H1 (cell line): Measurements from ENCODE around the gene SNX7. TPM values are rescaled to one million over a fixed set of nuclear protein-coding genes. Genes with fewer than 3 reads are reported as not detected.

Experiments
- CTCF ChIA-PET: fragments of 300-600 bp; sonication (Branson Sonifier 250); formaldehyde crosslinking; loops from one replicate; lab custom pipeline; 2021; ENCODE audit not compliant: partially characterized antibody; lab: Charles Lee
- POLR2A ChIA-PET: fragments of 300-600 bp; sonication (Branson Sonifier 250); formaldehyde crosslinking; loops from one replicate; lab custom pipeline; 2021; ENCODE audit warnings: inconsistent platforms; ENCODE audit not compliant: partially characterized antibody; lab: Charles Lee
- DNase-seq, 2 experiments: peaks; one replicate each; pipeline versions ENCODE4 v3.0.0 to v3.0.0-alpha.2; 2010 to 2022; ENCODE audit warnings: low spot score in 2 of 2, low read depth in 1 of 2, mixed read lengths in 1 of 2
- FAIRE-seq: peaks from 2 replicates; lab custom pipeline; 2011; peaks lifted over from hg19 to GRCh38; lab: Jason Lieb, UNC
- H2AFZ ChIP-seq: 2 replicates; pipeline ENCODE4 v1.8.1; 2012; ENCODE audit warnings: low read length, inconsistent platforms
- H2AK5ac ChIP-seq: 2 replicates; pipeline ENCODE4 v1.6.1; 2013; ENCODE audit warnings: low read depth, low read length
- H2BK120ac ChIP-seq: replicated peaks from 2 replicates; pipeline ENCODE3; 2013; ENCODE audit warnings: low read depth, low read length, inconsistent platforms
- H2BK12ac ChIP-seq: 2 replicates; pipeline ENCODE4 v1.6.1; 2013; ENCODE audit warnings: low read depth, low read length
- H2BK15ac ChIP-seq: 2 replicates; pipeline ENCODE4 v1.6.1; 2013; ENCODE audit warnings: low read length
- H2BK20ac ChIP-seq: 2 replicates; pipeline ENCODE4 v1.6.1; 2013; ENCODE audit warnings: low read length
- H2BK5ac ChIP-seq: 2 replicates; pipeline ENCODE4 v1.6.1; 2013; ENCODE audit warnings: low read depth, low read length
- H3K14ac ChIP-seq: 2 replicates; pipeline ENCODE4 v1.6.1; 2013; ENCODE audit warnings: inconsistent platforms; ENCODE audit not compliant: insufficient read length
- H3K18ac ChIP-seq: 2 replicates; pipeline ENCODE4 v1.6.1; 2013; ENCODE audit warnings: low read length; ENCODE audit errors: extremely low read depth
- H3K23ac ChIP-seq: 2 replicates; pipeline ENCODE4 v1.6.1; 2013; ENCODE audit warnings: inconsistent platforms; ENCODE audit not compliant: insufficient read length
- H3K23me2 ChIP-seq: 2 replicates; pipeline ENCODE4 v1.6.1; 2013; ENCODE audit warnings: low read depth, low read length
- H3K27ac ChIP-seq: 2 replicates; pipeline ENCODE4 v1.6.1; 2011; ENCODE audit warnings: low read depth, low read length, inconsistent platforms
- H3K27me3 ChIP-seq, 4 experiments: replicated peaks in 1 of 4; 1 replicate in 1 of 4; 2 replicates in 3 of 4; pipeline versions ENCODE4 v1.6.1 to v1.8.1; 2011 to 2013; ENCODE audit warnings: low read length in 3 of 4, mild to moderate bottlenecking in 3 of 4, inconsistent platforms in 2 of 4, mixed read lengths in 2 of 4, moderate library complexity in 1 of 4; ENCODE audit not compliant: control insufficient read depth in 3 of 4, insufficient read depth in 3 of 4; ENCODE audit errors: extremely low read depth in 1 of 4
- H3K36me3 ChIP-seq, 4 experiments: 2 replicates each; pipeline versions ENCODE4 v1.6.1 to v1.8.1; 2011 to 2013; ENCODE audit warnings: mild to moderate bottlenecking in 4 of 4, low read length in 3 of 4, moderate library complexity in 2 of 4, control low read depth in 1 of 4, inconsistent platforms in 1 of 4; ENCODE audit not compliant: insufficient read depth in 4 of 4, control insufficient read depth in 2 of 4
- H3K4ac ChIP-seq: replicated peaks from 2 replicates; pipeline ENCODE3; 2013; ENCODE audit warnings: low read length, low read depth, mixed read lengths, inconsistent platforms; ENCODE audit not compliant: insufficient read length
- H3K4me1 ChIP-seq, 4 experiments: replicated peaks in 1 of 4; 1 replicate in 1 of 4; 2 replicates in 3 of 4; pipeline versions ENCODE4 v1.6.1 to v1.8.1; 2011 to 2013; ENCODE audit warnings: low read length in 3 of 4, inconsistent platforms in 2 of 4, mixed read lengths in 1 of 4; ENCODE audit not compliant: insufficient read depth in 4 of 4, control insufficient read depth in 3 of 4
- H3K4me2 ChIP-seq, 2 experiments: 2 replicates each; pipeline versions ENCODE4 v1.6.1 to v1.8.1; 2011 to 2013; ENCODE audit warnings: low read depth in 2 of 2, low read length in 2 of 2, control low read depth in 1 of 2, inconsistent platforms in 1 of 2, mild to moderate bottlenecking in 1 of 2; ENCODE audit not compliant: insufficient read depth in 1 of 2
- H3K4me3 ChIP-seq, 4 experiments: fragments of 200-600, 300-600 bp in 1 of 4; sonication (generic), shearing (Covaris generic), sonication (Bioruptor Twin) in 1 of 4; 2 replicates each; pipeline versions ENCODE4 v1.5.1 to v1.8.1; 2011 to 2016; ENCODE audit warnings: low read length in 4 of 4, low read depth in 3 of 4, control low read depth in 2 of 4, inconsistent platforms in 2 of 4, mild to moderate bottlenecking in 2 of 4, mixed read lengths in 1 of 4, moderate library complexity in 1 of 4; ENCODE audit not compliant: insufficient read depth in 2 of 4; ENCODE audit errors: extremely low read depth in 1 of 4
- H3K56ac ChIP-seq: replicated peaks from 2 replicates; pipeline ENCODE3; 2013; ENCODE audit warnings: low read depth, mild to moderate bottlenecking, mixed read lengths, low read length, inconsistent platforms; ENCODE audit not compliant: insufficient read length
- H3K79me1 ChIP-seq: 2 replicates; pipeline ENCODE4 v1.6.1; 2013; ENCODE audit warnings: low read depth, low read length, control low read depth
- H3K79me2 ChIP-seq, 2 experiments: 2 replicates each; pipeline versions ENCODE4 v1.6.1 to v1.8.1; 2012 to 2013; ENCODE audit warnings: low read length in 2 of 2, mild to moderate bottlenecking in 2 of 2, inconsistent platforms in 1 of 2; ENCODE audit not compliant: insufficient read depth in 2 of 2, control insufficient read depth in 1 of 2
- H3K9ac ChIP-seq, 4 experiments: replicated peaks in 1 of 4; 1 replicate in 1 of 4; 2 replicates in 3 of 4; pipeline versions ENCODE4 v1.6.1 to v1.8.1; 2011 to 2013; ENCODE audit warnings: low read depth in 3 of 4, low read length in 3 of 4, control low read depth in 2 of 4, mild to moderate bottlenecking in 2 of 4, moderate library complexity in 2 of 4, inconsistent platforms in 1 of 4; ENCODE audit errors: extremely low read depth in 1 of 4
- H3K9me3 ChIP-seq, 2 experiments: 2 replicates each; pipeline versions ENCODE4 v1.6.1 to v1.8.1; 2012 to 2013; ENCODE audit warnings: mild to moderate bottlenecking in 2 of 2, moderate library complexity in 2 of 2, control low read depth in 1 of 2, inconsistent platforms in 1 of 2, low read depth in 1 of 2, low read length in 1 of 2, mixed read lengths in 1 of 2; ENCODE audit not compliant: insufficient read depth in 2 of 2
- H4K20me1 ChIP-seq, 2 experiments: replicated peaks in 1 of 2; 2 replicates each; pipeline versions ENCODE3 to v1.8.1; 2011 to 2013; ENCODE audit warnings: inconsistent platforms in 2 of 2, low read length in 2 of 2, mild to moderate bottlenecking in 1 of 2; ENCODE audit not compliant: insufficient read depth in 2 of 2, control insufficient read depth in 1 of 2
- H4K5ac ChIP-seq: 2 replicates; pipeline ENCODE4 v1.6.1; 2013; ENCODE audit warnings: low read length, low read depth, mixed read lengths, inconsistent platforms; ENCODE audit not compliant: insufficient read length
- H4K8ac ChIP-seq: 2 replicates; pipeline ENCODE4 v1.8.0; 2013; ENCODE audit warnings: mild to moderate bottlenecking, moderate library complexity, low read length, inconsistent platforms; ENCODE audit not compliant: insufficient read depth; ENCODE audit errors: extremely low read depth
- H4K91ac ChIP-seq: replicated peaks from 2 replicates; pipeline ENCODE3; 2013; ENCODE audit warnings: low read length, mixed read lengths, inconsistent platforms; ENCODE audit not compliant: insufficient read length
- ASH2L ChIP-seq: fragments of 200-600, 300-600 bp; sonication (generic); IDR thresholded peaks from one replicate; pipeline ENCODE4 v1.7.1; 2017; ENCODE audit warnings: low read length
- BRCA1 ChIP-seq: IDR thresholded peaks from 2 replicates; pipeline ENCODE4 v1.6.1; 2012; ENCODE audit warnings: low read depth, low read length, improper control_type of control experiment
- CHD2 ChIP-seq: IDR thresholded peaks from 2 replicates; pipeline ENCODE4 v1.6.1; 2012; ENCODE audit warnings: low read length, improper control_type of control experiment
- EP300 ChIP-seq, 2 experiments: IDR thresholded peaks; 1 replicate in 1 of 2; 2 replicates in 1 of 2; pipeline ENCODE4 v1.6.1; 2011 to 2012; ENCODE audit warnings: low read depth in 2 of 2, low read length in 2 of 2, mild to moderate bottlenecking in 2 of 2, borderline replicate concordance in 1 of 2, inconsistent platforms in 1 of 2, moderate library complexity in 1 of 2
- FOSL1 ChIP-seq: IDR thresholded peaks from 2 replicates; pipeline ENCODE4 v1.6.1; 2011; ENCODE audit warnings: mild to moderate bottlenecking, low read depth, low read length, moderate library complexity; ENCODE audit not compliant: insufficient read depth
- KDM4A ChIP-seq: IDR thresholded peaks from one replicate; pipeline ENCODE4 v1.7.1; 2012; ENCODE audit warnings: low read depth, mild to moderate bottlenecking, moderate library complexity, low read length, inconsistent platforms; ENCODE audit not compliant: severe bottlenecking
- RBBP5 ChIP-seq: IDR thresholded peaks from 2 replicates; pipeline ENCODE4 v1.7.1; 2012; ENCODE audit warnings: low read depth, mild to moderate bottlenecking, inconsistent platforms, low read length, moderate library complexity, borderline replicate concordance
- SIN3A ChIP-seq, 2 experiments: IDR thresholded peaks in 1 of 2; conservative IDR thresholded peaks in 1 of 2; 2 replicates each; pipeline ENCODE4 v1.6.1; 2011 to 2012; ENCODE audit warnings: low read length in 2 of 2, improper control_type of control experiment in 1 of 2, low read depth in 1 of 2, mild to moderate bottlenecking in 1 of 2
- SIX5 ChIP-seq: IDR thresholded peaks from 2 replicates; pipeline ENCODE4 v1.6.1; 2011; ENCODE audit warnings: mild to moderate bottlenecking, low read depth, low read length
- SP1 ChIP-seq: IDR thresholded peaks from 2 replicates; pipeline ENCODE4 v1.6.1; 2011; ENCODE audit warnings: low read depth, low read length
- SRF ChIP-seq: IDR thresholded peaks from 2 replicates; pipeline ENCODE4 v1.6.1; 2011; ENCODE audit warnings: mild to moderate bottlenecking, low read depth, low read length, moderate library complexity
- TAF1 ChIP-seq: IDR thresholded peaks from 2 replicates; pipeline ENCODE4 v1.6.1; 2011; ENCODE audit warnings: mild to moderate bottlenecking, low read depth, low read length
- TAF7 ChIP-seq: optimal IDR thresholded peaks from 2 replicates; pipeline ENCODE3; 2011; ENCODE audit warnings: low read depth, mild to moderate bottlenecking, inconsistent platforms, low read length, moderate library complexity, borderline replicate concordance
- YY1 ChIP-seq: IDR thresholded peaks from 2 replicates; pipeline ENCODE4 v1.6.1; 2011; ENCODE audit warnings: low read depth, mild to moderate bottlenecking, low read length
- ZNF274 ChIP-seq: IDR thresholded peaks from 2 replicates; pipeline ENCODE4 v1.7.0; 2012; ENCODE audit warnings: low read length, borderline replicate concordance; ENCODE audit errors: extremely low read depth
- WGBS, 2 experiments: shearing (Covaris generic) in 1 of 2; methylation state at CpG; one replicate each; pipeline versions ENCODE4 v1.1.6 to v1.1.7; 2013 to 2015; ENCODE audit warnings: low lambda C conversion rate in 2 of 2, mixed read lengths in 2 of 2, inconsistent platforms in 1 of 2, low coverage in 1 of 2, missing lambda C conversion rate in 1 of 2; ENCODE audit not compliant: insufficient replicate concordance in 2 of 2, insufficient coverage in 1 of 2, insufficient read length in 1 of 2; ENCODE audit errors: extremely low coverage in 1 of 2, missing lambda C conversion rate in 1 of 2; 5-methylcytosine and 5-hydroxymethylcytosine counted together
- polyA plus RNA-seq, 7 experiments: library from polyadenylated mRNA; depleted of rRNA in 3 of 7; stranded (reverse) in 5 of 7; unstranded in 2 of 7; fragments of >200 nt in 5 of 7; fragments of 200-250 nt in 2 of 7; gene quantifications; 1 replicate in 5 of 7; 2 replicates in 1 of 7; 4 replicates in 1 of 7; pipeline versions ENCODE4 v1.2.1 to v1.2.3, GENCODE V29; 2011 to 2013; ENCODE audit warnings: missing spikeins in 2 of 7, mixed read lengths in 2 of 7
- total RNA-seq: library from RNA; stranded (reverse); fragmentation: NEBNext Ultra II Directional; extraction: Animal tissue kit (Norgen Biotek cat#: 25700); gene quantifications from 2 replicates; pipeline ENCODE4 v1.2.1, GENCODE V29; 2021

The SNX7 gene
- total and polyA plus RNA-seq, 2 of the 8 experiments (the other 6 are each of a cell fraction or from before 2014, with no cell fraction given): 9.2 to 23.8 TPM

- H3K9me3 ChIP-seq: 0 out of 4 replicates have a peak, but pooled peaks cover 0 to 3% of the 10 kb centered on the region in 2 experiments
- no peak for TF ChIP-seq YY1
- TF ChIP-seq TAF7: no peak
- TF ChIP-seq RBBP5: no peak
- no peak for TF ChIP-seq ZNF274
- TF ChIP-seq KDM4A: no peak
- no peak for TF ChIP-seq ASH2L
- no peak for TF ChIP-seq EP300 (IDR thresholded peaks at IDR 0.05; ENCODE audit: borderline replicate concordance in 1 of 2, low read depth in 2 of 2, low read length in 2 of 2)
- TF ChIP-seq BRCA1: no peak
- TF ChIP-seq SRF: no peak
- TF ChIP-seq SIX5: no peak
- TF ChIP-seq SIN3A (conservative IDR thresholded peaks at IDR 0.05 in 1 of 2, IDR thresholded peaks at IDR 0.05 in 1 of 2; ENCODE audit: low read depth in 1 of 2, low read length in 2 of 2): no peak
- no peak for TF ChIP-seq FOSL1
- no peak for TF ChIP-seq SP1
- no peak for TF ChIP-seq CHD2
- no peak for TF ChIP-seq TAF1
- DNase-seq: no peak
- no peaks in the 10 kb centered on the region for H3K79me1 ChIP-seq
- ChIA-PET CTCF (interaction anchor here (1.8 kb wide), 1 partner anchor 10 kb away, joined by 12 read pairs; no protein-coding TSS in a partner anchor), POLR2A (no interaction called here)
- no peak overlapping the region for H3K4me2 ChIP-seq
- no peak overlapping the region for H3K56ac ChIP-seq
- no peak overlapping the region for H2AK5ac ChIP-seq
- no peak overlapping the region for H3K4me3 ChIP-seq
- no peaks in the 10 kb centered on the region for H3K23me2 ChIP-seq
- no peak overlapping the region for H2BK20ac ChIP-seq
- H3K27me3 ChIP-seq: no peaks in the 10 kb centered on the region
- no peak overlapping the region for H2BK5ac ChIP-seq
- H3K79me2 ChIP-seq: no peaks in the 10 kb centered on the region
- no peak overlapping the region; the same call in 1 of the 2 replicates for H4K8ac ChIP-seq
- no peak overlapping the region for H4K91ac ChIP-seq
- H3K14ac ChIP-seq: no peak overlapping the region
- H2BK15ac ChIP-seq: no peak overlapping the region
- H2BK12ac ChIP-seq: no peak overlapping the region; the same call in 1 of the 2 replicates
- no peaks in the 10 kb centered on the region for H3K36me3 ChIP-seq
- H4K20me1 ChIP-seq: no peaks in the 10 kb centered on the region
- H2BK120ac ChIP-seq: no peak overlapping the region
- H4K5ac ChIP-seq: no peak overlapping the region
- peaks cover 0 to 6% (median 0%) of the 10 kb centered on the region in 4 experiments; a peak in 2 of 7 replicates for H3K4me1 ChIP-seq
- WGBS, 2 experiments: 95% methylated on average over 6 of the region's 6 CpGs; no CpG with 5 or more reads in 1 of the 2 experiments
- no peak overlapping the region for H3K23ac ChIP-seq
- H2AFZ ChIP-seq: peak overlapping the region; percentile 94; the same call in 1 of the 2 replicates
- H3K9ac ChIP-seq: no peak overlapping the region
- no peak overlapping the region for H3K4ac ChIP-seq
- no peak overlapping the region for H3K27ac ChIP-seq
- FAIRE-seq: no peak
- no peak overlapping the region; the same call in 1 of the 2 replicates for H3K18ac ChIP-seq
These were observed 122.3 kb downstream of the SNX7 start for GRCh38 chr1:98783821-98784220.
